IMR-90 (cell line): ENCODE results near the gene ANTXRL. TPM values are rescaled to one million over a fixed set of nuclear protein-coding genes. Genes with fewer than 3 reads are reported as not detected.
"Not testable (repeated sequence)": the region's sequence is repeated elsewhere in the genome, so short reads cannot be mapped to it uniquely, and the experiment has no call there.

Source experiments
- ATAC-seq: fragments of 200-7000 bp; cut with Tn5 transposase; 2 replicates; pipeline ENCODE4 v1.9.1; 2020; ENCODE audit warnings: low read depth, mild to moderate bottlenecking, moderate library complexity
- BruUV-seq: library from RNA; stranded (reverse); fragments of 400-500 nt; replicated peaks from 2 replicates; lab custom pipeline; 2021; lab: Mats Ljungman, UMichigan
- CTCF ChIA-PET: fragments of 300-600 bp; formaldehyde crosslinking; extraction: SDS; loops from one replicate; lab custom pipeline; 2021; ENCODE audit warnings: antibody characterized with exemption; lab: Yijun Ruan, JAX
- POLR2A ChIA-PET: fragments of 300-600 bp; sonication (Branson Sonifier 250); formaldehyde crosslinking; loops from one replicate; lab custom pipeline; 2022; ENCODE audit warnings: antibody characterized with exemption; ENCODE audit not compliant: unreplicated experiment; lab: Charles Lee
- DNase-seq: peaks from one replicate; pipeline ENCODE4 v3.0.0; 2013
- H2AFZ ChIP-seq: replicated peaks from 2 replicates; pipeline ENCODE3; 2013; ENCODE audit warnings: low read length, mild to moderate bottlenecking; ENCODE audit not compliant: poor library complexity
- H2AK5ac ChIP-seq: 2 replicates; pipeline ENCODE4 v1.6.1; 2013; ENCODE audit warnings: low read depth, low read length, inconsistent platforms
- H2AK9ac ChIP-seq: replicated peaks from 2 replicates; pipeline ENCODE3; 2013; ENCODE audit warnings: mild to moderate bottlenecking, low read depth, low read length, moderate library complexity; ENCODE audit not compliant: poor library complexity
- H2BK120ac ChIP-seq: 2 replicates; pipeline ENCODE4 v1.6.1; 2013; ENCODE audit warnings: low read depth, low read length, inconsistent platforms
- H2BK15ac ChIP-seq: 3 replicates; pipeline ENCODE4 v1.6.1; 2013; ENCODE audit warnings: low read depth, low read length, inconsistent platforms
- H2BK20ac ChIP-seq: 2 replicates; pipeline ENCODE4 v1.6.1; 2013; ENCODE audit warnings: low read depth, mild to moderate bottlenecking, inconsistent platforms, low read length, moderate library complexity
- H2BK5ac ChIP-seq: 2 replicates; pipeline ENCODE4 v1.6.1; 2013; ENCODE audit warnings: mild to moderate bottlenecking, low read depth, low read length, inconsistent platforms; ENCODE audit not compliant: poor library complexity, severe bottlenecking
- H3K14ac ChIP-seq: replicated peaks from 2 replicates; pipeline ENCODE4 v1.6.1; 2013; ENCODE audit warnings: low read depth, low read length, inconsistent platforms
- H3K18ac ChIP-seq: 2 replicates; pipeline ENCODE4 v1.6.1; 2013; ENCODE audit warnings: low read depth, low read length, control low read depth
- H3K23ac ChIP-seq: 2 replicates; pipeline ENCODE4 v1.6.1; 2013; ENCODE audit warnings: low read depth, low read length, inconsistent platforms
- H3K27ac ChIP-seq: 2 replicates; pipeline ENCODE4 v1.5.1; 2013; ENCODE audit warnings: mild to moderate bottlenecking, control low read depth, low read length; ENCODE audit not compliant: insufficient read depth
- H3K27me3 ChIP-seq: 2 replicates; pipeline ENCODE4 v1.6.1; 2013; ENCODE audit warnings: low read length; ENCODE audit not compliant: control insufficient read depth, insufficient read depth
- H3K36me3 ChIP-seq: 2 replicates; pipeline ENCODE4 v1.6.1; 2013; ENCODE audit warnings: low read length, mixed read lengths; ENCODE audit not compliant: control insufficient read depth, insufficient read depth
- H3K4ac ChIP-seq: 2 replicates; pipeline ENCODE4 v1.6.1; 2013; ENCODE audit warnings: low read depth, low read length, inconsistent platforms
- H3K4me1 ChIP-seq: 2 replicates; pipeline ENCODE4 v1.6.1; 2013; ENCODE audit warnings: low read length, mixed read lengths; ENCODE audit not compliant: control insufficient read depth, insufficient read depth
- H3K4me2 ChIP-seq: 2 replicates; pipeline ENCODE4 v1.6.1; 2013; ENCODE audit warnings: low read depth, mild to moderate bottlenecking, control low read depth, low read length, moderate library complexity
- H3K4me3 ChIP-seq: 2 replicates; pipeline ENCODE4 v1.5.1; 2013; ENCODE audit warnings: low read depth, mild to moderate bottlenecking, control low read depth, low read length, moderate library complexity; ENCODE audit not compliant: insufficient read depth
- H3K56ac ChIP-seq: 2 replicates; pipeline ENCODE4 v1.6.1; 2013; ENCODE audit warnings: low read length, inconsistent platforms; ENCODE audit not compliant: insufficient read depth; ENCODE audit errors: extremely low read depth
- H3K79me1 ChIP-seq, 2 experiments: 2 replicates each; pipeline ENCODE4 v1.6.1; 2013; ENCODE audit warnings: low read length in 2 of 2, inconsistent platforms in 1 of 2, low read depth in 1 of 2
- H3K9ac ChIP-seq: 2 replicates; pipeline ENCODE4 v1.6.1; 2013; ENCODE audit warnings: low read depth, low read length, control low read depth
- H3K9me1 ChIP-seq: 2 replicates; pipeline ENCODE4 v1.6.1; 2013; ENCODE audit warnings: low read length, inconsistent platforms; ENCODE audit not compliant: insufficient read depth
- H3K9me3 ChIP-seq: 2 replicates; pipeline ENCODE4 v1.6.1; 2013; ENCODE audit warnings: low read length; ENCODE audit not compliant: control insufficient read depth, insufficient read depth
- H4K20me1 ChIP-seq: 2 replicates; pipeline ENCODE4 v1.6.1; 2013; ENCODE audit warnings: low read length, inconsistent platforms; ENCODE audit not compliant: insufficient read depth
- H4K5ac ChIP-seq: 2 replicates; pipeline ENCODE4 v1.6.1; 2013; ENCODE audit warnings: mild to moderate bottlenecking, low read depth, low read length, control low read depth
- H4K8ac ChIP-seq, 2 experiments: 2 replicates each; pipeline ENCODE4 v1.6.1; 2013; ENCODE audit warnings: low read depth in 2 of 2, low read length in 2 of 2, control low read depth in 1 of 2, inconsistent platforms in 1 of 2
- H4K91ac ChIP-seq: 2 replicates; pipeline ENCODE4 v1.6.1; 2013; ENCODE audit warnings: low read depth, low read length, inconsistent platforms; ENCODE audit not compliant: insufficient read depth
- NFE2L2 ChIP-seq: fragments of 150-350 bp; IDR thresholded peaks from 2 replicates; pipeline ENCODE4 v1.6.1; 2016; ENCODE audit warnings: low read depth, mild to moderate bottlenecking, low read length
- WGBS, 2 experiments: methylation state at CpG; one replicate each; pipeline versions ENCODE4 v1.1.5 to v1.1.7; 2013; ENCODE audit warnings: missing lambda C conversion rate in 2 of 2; ENCODE audit not compliant: insufficient read length in 1 of 2; ENCODE audit errors: extremely low coverage in 2 of 2; 5-methylcytosine and 5-hydroxymethylcytosine counted together
- dilution Hi-C: fragments of 300-500 bp; cut with HindIII; formaldehyde crosslinking; loops from one replicate; pipeline ENCODE4 v1.14.3; 2018; ENCODE audit warnings: low sequenced_read_pairs; ENCODE audit not compliant: unreplicated experiment
- in situ Hi-C: fragments of 300-500 bp; cut with MboI; formaldehyde crosslinking; loops from 3 replicates; pipeline ENCODE4 v1.14.3; 2019; ENCODE audit warnings: low sequenced_read_pairs, inconsistent platforms, mixed read lengths
- intact Hi-C: fragments of 100-400 bp; cut with micrococcal nuclease; formaldehyde crosslinking; loops from 2 replicates; pipeline ENCODE4 v1.10.0; 2022
- polyA plus RNA-seq, 3 experiments: library from polyadenylated mRNA; depleted of rRNA; stranded (reverse); fragments of >200 nt; gene quantifications; 2 replicates each; pipeline ENCODE4 v1.2.3, GENCODE V29; 2012; ENCODE audit warnings: low replicate concordance in 1 of 3
- total RNA-seq: library from RNA; depleted of rRNA; stranded (reverse); fragments of >200 nt; gene quantifications from 2 replicates; pipeline ENCODE4 v1.2.3, GENCODE V29; 2012

Gene ANTXRL
- total and polyA plus RNA-seq, 2 of the 4 experiments (the other 2 are of a cell fraction): not detected

- no peak for TF ChIP-seq NFE2L2
Observed at GRCh38 chr10:46301721-46302479, 15.1 kb downstream of the ANTXRL start (continued).

- H4K91ac ChIP-seq, ATAC-seq, H3K27ac ChIP-seq, H3K36me3 ChIP-seq, H3K9me3 ChIP-seq, H3K9ac ChIP-seq, intact Hi-C loops, H2BK5ac ChIP-seq, in situ Hi-C loops, H2BK20ac ChIP-seq, H3K4me1 ChIP-seq, H3K4me2 ChIP-seq, dilution Hi-C loops, H2AK9ac ChIP-seq, H3K4me3 ChIP-seq, H3K9me1 ChIP-seq, H2AK5ac ChIP-seq, H2AFZ ChIP-seq, H4K5ac ChIP-seq, H3K23ac ChIP-seq, H3K4ac ChIP-seq, H2BK15ac ChIP-seq, H3K18ac ChIP-seq, H4K20me1 ChIP-seq, BruUV-seq, DNase-seq, H2BK120ac ChIP-seq, CTCF ChIA-PET, H3K56ac ChIP-seq, H3K14ac ChIP-seq, H4K8ac ChIP-seq, H3K79me1 ChIP-seq, POLR2A ChIA-PET, H3K27me3 ChIP-seq: not testable (repeated sequence)
- no CpG with 5 or more reads among the region's 5 CpGs for WGBS, 2 experiments
Observed at GRCh38 chr10:46302765-46303352, 16.1 kb downstream of the ANTXRL start.
